RPMI8226 (cell line): ENCODE measurements around the gene FOXJ3.

Experiments used
- DNase-seq: peaks from one replicate; pipeline ENCODE4 v3.0.0-alpha.2; 2015

The FOXJ3 gene

GRCh38 chr1:42139444-42139843 lies 195.6 kb downstream of the FOXJ3 start:
- no peak for DNase-seq

GRCh38 chr1:42138586-42138985 lies 196.4 kb downstream of the FOXJ3 start:
- no peak for DNase-seq

GRCh38 chr1:42137766-42138165 lies 197.3 kb downstream of the FOXJ3 start:
- no peak for DNase-seq

- no peak for DNase-seq
Observed at GRCh38 chr1:42136466-42136865, 198.6 kb downstream of the FOXJ3 start.

- DNase-seq: no peak
Observed at GRCh38 chr1:42135426-42135825, 199.6 kb downstream of the FOXJ3 start.

- DNase-seq: no peak
Observed at GRCh38 chr1:42133809-42134526, 201.1 kb downstream of the FOXJ3 start.

GRCh38 chr1:42133390-42133789 lies 201.6 kb downstream of the FOXJ3 start:
- DNase-seq: no peak

GRCh38 chr1:42130061-42130660 lies 204.9 kb downstream of the FOXJ3 start:
- DNase-seq: no peak

GRCh38 chr1:42128964-42129363 lies 206.1 kb downstream of the FOXJ3 start:
- DNase-seq: no peak

GRCh38 chr1:42128499-42128898 lies 206.5 kb downstream of the FOXJ3 start:
- DNase-seq: no peak

- no peak for DNase-seq
Observed at GRCh38 chr1:42127767-42128166, 207.3 kb downstream of the FOXJ3 start.
